ENCODE results near the gene HMCN2. TPM values are rescaled to one million over a fixed set of nuclear protein-coding genes. Genes with fewer than 3 reads are reported as not detected.

Gene HMCN2
- total and polyA plus RNA-seq, 2 of the 4 experiments (the other 2 are of a cell fraction) = 0.02 TPM; not detected in 1

GRCh38 chr9:130305381-130305780 is 39.8 kb downstream of the HMCN2 start:
- Histone ChIP-seq H3K23ac (ENCODE audit: low read depth, low read length) (no peak overlapping the region), H4K5ac (ENCODE audit: low read depth, low read length) (no peak overlapping the region), H3K9me3 (ENCODE audit: control insufficient read depth, insufficient read depth, low read length) (peaks cover 3% of the 10 kb centered on the region; the same call in 1 of the 2 replicates), H3K9ac (ENCODE audit: low read depth, low read length) (no peak overlapping the region), H2AFZ (replicated peaks; ENCODE audit: low read length, poor library complexity) (no peak overlapping the region), H3K9me1 (ENCODE audit: insufficient read depth, low read length) (no peaks in the 10 kb centered on the region), H2AK5ac (ENCODE audit: low read depth, low read length) (no peak overlapping the region), H4K8ac (ENCODE audit: low read depth in 2 of 2, low read length in 2 of 2) (no peak overlapping the region), H3K79me1 (ENCODE audit: low read depth in 1 of 2, low read length in 2 of 2) (no peaks in the 10 kb centered on the region), H4K91ac (ENCODE audit: insufficient read depth, low read depth, low read length) (no peak overlapping the region), H3K27ac (ENCODE audit: insufficient read depth, low read length) (no peak overlapping the region), H3K4ac (ENCODE audit: low read depth, low read length) (no peak overlapping the region), H3K56ac (ENCODE audit: extremely low read depth, insufficient read depth, low read length) (no peak overlapping the region), H2BK120ac (ENCODE audit: low read depth, low read length) (no peak overlapping the region), H3K18ac (ENCODE audit: low read depth, low read length) (no peak overlapping the region), H3K4me3 (ENCODE audit: insufficient read depth, low read depth, low read length) (no peak overlapping the region), H3K4me2 (ENCODE audit: low read depth, low read length) (no peak overlapping the region), H2BK5ac (ENCODE audit: low read depth, low read length, poor library complexity, severe bottlenecking) (no peak overlapping the region), H3K27me3 (ENCODE audit: control insufficient read depth, insufficient read depth, low read length) (peaks cover 68% of the 10 kb centered on the region), H2BK15ac (ENCODE audit: low read depth, low read length) (no peak overlapping the region), H3K4me1 (ENCODE audit: control insufficient read depth, insufficient read depth, low read length) (peaks cover 2% of the 10 kb centered on the region; the same call in 1 of the 2 replicates), H2BK20ac (ENCODE audit: low read depth, low read length) (no peak overlapping the region), H3K14ac (replicated peaks; ENCODE audit: low read depth, low read length) (no peak overlapping the region), H2AK9ac (replicated peaks; ENCODE audit: low read depth, low read length, poor library complexity) (no peak overlapping the region), H4K20me1 (ENCODE audit: insufficient read depth, low read length) (no peaks in the 10 kb centered on the region), H3K36me3 (ENCODE audit: control insufficient read depth, insufficient read depth, low read length) (no peaks in the 10 kb centered on the region)
- ATAC-seq (ENCODE audit: low read depth) (no peak), DNase-seq (no peak)
- ChIA-PET CTCF (no interaction called here), POLR2A (ENCODE audit: unreplicated experiment) (no interaction called here)
- no CpG with 5 or more reads among the region's 4 CpGs for WGBS, 2 experiments (ENCODE audit: extremely low coverage in 2 of 2, insufficient read length in 1 of 2)
- in situ Hi-C loops (cut with MboI; ENCODE audit: low sequenced_read_pairs) = no loop called here
- no peak for TF ChIP-seq BHLHE40 (IDR thresholded peaks at IDR 0.05; ENCODE audit: low read depth, low read length)
- no peak for TF ChIP-seq ELK1 (IDR thresholded peaks at IDR 0.05; ENCODE audit: borderline replicate concordance, low read depth, low read length)
- no peak for TF ChIP-seq SMC3 (IDR thresholded peaks at IDR 0.05; ENCODE audit: low read depth, low read length)
- TF ChIP-seq MAFK (IDR thresholded peaks at IDR 0.05; ENCODE audit: low read depth, low read length) = no peak
- no peak for TF ChIP-seq MXI1 (IDR thresholded peaks at IDR 0.05; ENCODE audit: borderline replicate concordance, low read depth, low read length)
- no peak for TF ChIP-seq FOS (IDR thresholded peaks at IDR 0.05; ENCODE audit: low read depth, low read length)
- TF ChIP-seq NFE2L2 (IDR thresholded peaks at IDR 0.05; ENCODE audit: low read depth, low read length) = no peak
- no peak for TF ChIP-seq CHD1 (IDR thresholded peaks at IDR 0.05; ENCODE audit: low read depth, low read length)
- no peak for TF ChIP-seq CEBPB (IDR thresholded peaks at IDR 0.05; ENCODE audit: low read depth, low read length)
- no peak for TF ChIP-seq POLR2A (IDR thresholded peaks at IDR 0.05; ENCODE audit: low read depth, low read length)
- TF ChIP-seq RCOR1 (IDR thresholded peaks at IDR 0.05; ENCODE audit: insufficient replicate concordance, low read length) = no peak
- TF ChIP-seq CTCF (conservative IDR thresholded peaks at IDR 0.05; ENCODE audit: low read depth, low read length) = no peak
- no peak for TF ChIP-seq RFX5 (IDR thresholded peaks at IDR 0.05; ENCODE audit: low read depth, low read length)
- TF ChIP-seq USF2 (IDR thresholded peaks at IDR 0.05; ENCODE audit: low read depth, low read length) = no peak
- no peak for TF ChIP-seq RAD21 (IDR thresholded peaks at IDR 0.05; ENCODE audit: low read length)
- no peak for TF ChIP-seq MAZ (IDR thresholded peaks at IDR 0.05; ENCODE audit: borderline replicate concordance, low read depth, low read length)
- dilution Hi-C loops (cut with HindIII; ENCODE audit: low sequenced_read_pairs, unreplicated experiment) = no loop called here
- no TSS peak for BruUV-seq (replicated peaks)
- intact Hi-C loops (cut with micrococcal nuclease) = no loop called here
